SJSA1 (cell line): ENCODE measurements around the gene IRS2. TPM values are rescaled to one million over a fixed set of nuclear protein-coding genes. Genes with fewer than 3 reads are reported as not detected.
A peak's percentile ranks its signal among the peaks of the same experiment; 100 is the strongest.

Experiments used
- DNase-seq, 2 experiments: peaks; one replicate each; pipeline ENCODE4 v3.0.0-alpha.2; 2015 to 2020; ENCODE audit warnings: low spot score in 2 of 2, low read depth in 1 of 2
- H3K27ac ChIP-seq: fragments of 250-450 bp; sonication (Bioruptor Pico); 2 replicates; pipeline ENCODE4 v1.5.1; 2020; ENCODE audit warnings: mild to moderate bottlenecking, moderate library complexity
- H3K27me3 ChIP-seq: fragments of 250-450 bp; sonication (Bioruptor Pico); replicated peaks from 2 replicates; pipeline ENCODE4 v1.5.1; 2020; ENCODE audit warnings: mild to moderate bottlenecking, moderate library complexity
- H3K36me3 ChIP-seq: fragments of 250-450 bp; sonication (Bioruptor Pico); 2 replicates; pipeline ENCODE4 v1.5.1; 2020; ENCODE audit warnings: mild to moderate bottlenecking
- H3K4me1 ChIP-seq: fragments of 250-450 bp; sonication (Bioruptor Pico); replicated peaks from 2 replicates; pipeline ENCODE4 v1.6.1; 2021; ENCODE audit warnings: mild to moderate bottlenecking
- H3K4me3 ChIP-seq: fragments of 250-450 bp; sonication (Bioruptor Pico); 2 replicates; pipeline ENCODE4 v1.5.1; 2020; ENCODE audit warnings: mild to moderate bottlenecking
- H3K9me3 ChIP-seq: fragments of 250-450 bp; sonication (Bioruptor Pico); replicated peaks from 2 replicates; pipeline ENCODE4 v1.5.1; 2020; ENCODE audit warnings: mild to moderate bottlenecking
- total RNA-seq: library from RNA; depleted of rRNA; stranded (reverse); fragments of >200 nt; shearing (Covaris generic); gene quantifications from 2 replicates; pipeline ENCODE4 v1.2.3, GENCODE V29; 2014

IRS2 gene
- total RNA-seq, 1 experiment from 2014 or later, result 8.1 TPM

GRCh38 chr13:109706015-109706715 lies 80.2 kb downstream of the IRS2 start:
- no peak overlapping the region for H3K4me3 ChIP-seq
- H3K4me1 ChIP-seq, result no peaks in the 10 kb centered on the region
- peak in 1 of 2 experiments; percentile 67 for DNase-seq
- no peaks in the 10 kb centered on the region for H3K36me3 ChIP-seq
- no peaks in the 10 kb centered on the region for H3K9me3 ChIP-seq
- H3K27ac ChIP-seq, result no peak overlapping the region
- H3K27me3 ChIP-seq, result peaks cover 44% of the 10 kb centered on the region

- Histone ChIP-seq H3K4me1 (no peaks in the 10 kb centered on the region), H3K27me3 (peaks cover 42% of the 10 kb centered on the region), H3K27ac (no peak overlapping the region), H3K4me3 (no peak overlapping the region), H3K36me3 (no peaks in the 10 kb centered on the region), H3K9me3 (no peaks in the 10 kb centered on the region)
- peak in 1 of 2 experiments; percentile 72 for DNase-seq
These were observed 81.4 kb downstream of the IRS2 start for GRCh38 chr13:109704771-109705635.

- H3K36me3 ChIP-seq, result no peaks in the 10 kb centered on the region
These were observed 83.1 kb downstream of the IRS2 start for GRCh38 chr13:109703250-109703649.

More at GRCh38 chr13:109703250-109703649, 83.1 kb downstream of the IRS2 start:
- Histone ChIP-seq H3K4me3 (no peak overlapping the region), H3K27ac (no peak overlapping the region), H3K4me1 (no peaks in the 10 kb centered on the region), H3K9me3 (no peaks in the 10 kb centered on the region), H3K27me3 (peaks cover 35% of the 10 kb centered on the region)
- no peak for DNase-seq
